NOMO-1 treated with DMSO at 0.1 percent for 48 hours (cell line): ENCODE measurements around the gene EMD.

Experiments
- DNase-seq: peaks from one replicate; lab custom pipeline; 2025; ENCODE audit not compliant: unreplicated experiment; lab: John Stamatoyannopoulos, UW

EMD gene

GRCh38 chrX:154412468-154412867 is 33.4 kb downstream of the EMD start:
- DNase-seq, result peak; percentile 42

- DNase-seq, result no peak
These were observed 34.0 kb downstream of the EMD start for GRCh38 chrX:154413142-154413541.

- DNase-seq, result no peak
These were observed 38.1 kb downstream of the EMD start for GRCh38 chrX:154417157-154417556.

- no peak for DNase-seq
These were observed 40.1 kb downstream of the EMD start for GRCh38 chrX:154419189-154419588.

- no peak for DNase-seq
These were observed 40.8 kb downstream of the EMD start for GRCh38 chrX:154419688-154420401.

DNA sequence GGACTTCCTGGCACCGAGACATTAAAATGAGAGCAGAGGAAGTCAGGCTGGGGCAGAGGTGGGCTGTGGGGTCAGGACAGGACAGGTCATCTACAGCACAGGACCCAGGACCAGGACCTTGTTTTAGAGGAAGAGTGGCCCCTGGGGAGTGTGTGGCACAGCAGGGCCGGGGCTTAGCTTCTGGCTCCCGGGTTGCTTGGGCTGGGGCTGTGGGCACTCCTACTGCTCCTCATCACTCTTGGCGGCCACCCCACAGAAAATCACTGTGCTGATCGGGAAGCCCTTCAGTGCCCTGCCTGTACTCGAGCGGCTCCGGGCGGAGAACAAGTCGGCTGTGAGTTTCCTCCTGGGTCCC is 41.3 kb downstream of the EMD start:
- no peak for DNase-seq

DNA sequence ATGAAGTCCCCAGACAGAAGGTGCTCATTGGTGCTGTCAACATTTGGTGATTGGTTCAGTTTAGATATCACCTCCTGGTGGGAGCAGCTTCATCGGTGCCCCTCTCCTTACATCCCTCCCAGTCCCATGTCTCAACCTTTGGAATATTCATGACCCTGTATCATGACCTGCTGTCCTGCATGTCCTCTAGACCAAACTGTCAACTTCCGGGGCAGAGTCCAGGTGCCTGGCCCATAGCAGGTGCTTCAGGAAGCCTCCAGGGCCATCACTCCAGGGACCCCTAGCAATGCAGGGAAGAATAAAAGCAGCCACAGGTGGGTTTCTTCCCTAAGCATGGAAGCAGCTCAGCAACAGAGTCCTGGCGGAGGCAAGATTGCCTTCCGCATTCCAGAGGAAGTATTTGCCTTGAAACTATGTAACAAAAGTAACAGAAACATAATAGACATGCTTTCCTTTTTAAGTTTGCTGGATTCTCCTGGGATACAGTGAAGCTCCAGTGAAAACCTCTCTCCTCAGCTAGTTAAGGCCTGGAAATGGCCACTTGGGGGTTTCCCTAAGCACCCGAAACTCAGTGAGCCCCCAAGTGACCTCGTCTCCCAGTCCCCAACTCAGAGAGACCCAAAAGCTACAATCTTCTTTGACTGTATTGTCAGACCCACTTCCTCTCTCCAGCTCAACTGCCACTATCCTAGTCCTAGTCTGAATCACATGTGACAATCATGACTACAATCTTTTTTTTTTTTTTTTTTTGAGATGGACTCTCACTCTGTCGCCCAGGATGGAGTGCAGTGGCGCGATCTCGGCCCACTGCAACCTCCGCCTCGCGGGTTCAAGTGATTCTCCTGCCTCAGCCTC is 48.0 kb downstream of the EMD start:
- DNase-seq, result peak; percentile 49

DNA sequence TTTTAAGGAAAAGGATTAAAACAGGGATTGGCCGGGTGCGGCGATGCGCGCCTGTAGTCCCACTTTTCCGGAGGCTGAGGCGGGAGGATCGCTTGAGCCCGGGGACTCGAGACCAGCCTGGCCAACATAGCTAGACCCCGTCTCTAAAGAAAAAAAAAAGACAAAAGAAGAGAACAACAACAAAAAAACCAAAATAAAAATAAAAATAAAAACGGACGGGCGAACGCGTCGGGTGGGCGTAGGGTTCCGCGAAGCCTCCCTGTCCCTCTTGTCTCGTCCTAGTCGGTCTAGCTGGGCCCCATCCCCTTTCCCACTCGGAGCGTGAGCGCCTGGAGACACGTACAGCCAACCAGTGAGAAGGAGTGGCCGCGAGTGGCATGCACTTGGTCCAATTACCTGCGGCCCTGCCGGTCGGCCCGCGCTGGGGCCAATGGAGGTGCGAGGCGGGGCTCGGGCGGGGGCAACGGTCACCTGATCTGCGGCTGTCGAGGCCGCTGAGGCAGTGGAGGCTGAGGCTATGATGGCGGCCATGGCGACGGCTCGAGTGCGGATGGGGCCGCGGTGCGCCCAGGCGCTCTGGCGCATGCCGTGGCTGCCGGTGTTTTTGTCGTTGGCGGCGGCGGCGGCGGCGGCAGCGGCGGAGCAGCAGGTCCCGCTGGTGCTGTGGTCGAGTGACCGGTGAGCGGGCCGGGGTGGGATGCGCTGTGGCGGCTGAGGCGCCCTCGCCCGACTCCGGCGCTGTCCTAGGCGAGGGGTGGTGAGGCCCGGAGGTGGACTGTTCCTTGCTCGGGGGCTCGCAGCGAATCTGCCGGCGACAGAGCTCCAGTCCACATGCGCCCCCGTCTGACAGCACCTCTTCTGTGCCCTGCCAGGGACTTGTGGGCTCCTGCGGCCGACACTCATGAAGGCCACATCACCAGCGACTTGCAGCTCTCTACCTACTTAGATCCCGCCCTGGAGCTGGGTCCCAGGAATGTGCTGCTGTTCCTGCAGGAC is 49.4 kb downstream of the EMD start, which contains the start of gene ATP6AP1:
TSS of gene ATP6AP1 (plus strand) at position 502 of the 996 bp plus-strand sequence. CDS start at position 518, 16 bp downstream.
- DNase-seq, result peak; percentile 85

DNA sequence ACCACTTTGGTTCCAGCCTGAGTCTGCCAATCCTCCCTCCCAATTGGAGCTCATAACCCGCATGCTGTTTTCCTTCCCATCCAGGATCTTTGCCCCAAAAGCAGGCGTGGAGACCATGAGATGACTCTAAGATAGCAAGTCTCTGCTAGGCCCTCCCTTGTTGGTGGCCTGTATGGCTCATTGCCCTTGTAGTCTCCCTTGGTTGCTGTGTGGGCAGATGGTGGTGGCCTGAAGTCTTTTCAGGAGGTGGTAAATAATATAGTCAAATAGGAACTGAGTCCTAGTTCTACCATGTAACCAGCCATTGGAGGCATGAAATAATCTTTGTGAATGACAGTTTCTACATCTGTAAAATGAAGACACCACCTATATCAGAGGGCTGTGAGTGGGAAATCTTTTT is 50.6 kb downstream of the EMD start:
- DNase-seq, result no peak

DNA sequence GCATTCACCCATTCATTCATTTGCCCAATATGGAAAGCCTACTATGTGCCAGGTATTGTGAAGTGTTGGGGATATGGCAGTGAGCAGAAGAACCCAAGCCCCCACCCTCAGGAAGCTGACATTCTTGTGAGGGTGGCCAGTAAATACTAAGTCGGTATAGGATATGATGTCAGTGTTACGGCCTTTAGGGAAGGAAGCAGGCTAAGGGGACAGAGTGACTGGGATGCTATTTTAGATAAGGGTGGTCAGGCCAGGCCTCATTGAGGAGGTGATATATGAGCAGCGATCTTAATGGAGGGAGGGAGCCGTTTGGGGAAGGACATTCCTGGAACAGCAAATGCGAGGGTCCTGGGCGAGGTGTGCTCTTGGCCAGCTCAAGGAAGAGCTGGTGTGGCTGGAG is 51.4 kb downstream of the EMD start:
- no peak for DNase-seq

DNA sequence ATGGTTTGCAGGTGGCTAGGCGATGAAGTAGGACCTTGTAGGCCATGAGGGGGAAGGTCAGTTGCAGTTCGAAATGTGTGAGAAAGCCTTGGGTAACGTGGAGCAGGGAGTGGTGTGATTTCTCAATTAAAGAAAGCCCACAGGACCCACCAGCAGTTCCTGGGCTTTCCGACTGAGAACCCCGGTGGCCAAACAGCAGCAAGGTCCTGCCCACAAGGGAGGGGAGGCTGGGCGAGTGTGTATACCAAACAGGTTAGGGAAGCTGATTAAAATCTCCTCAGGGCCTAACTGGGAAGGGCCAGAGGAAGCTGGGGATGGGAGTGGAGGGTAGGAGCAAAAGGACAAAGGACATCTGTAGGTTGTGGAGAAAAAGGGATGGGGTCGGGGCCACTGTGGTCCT is 51.8 kb downstream of the EMD start:
- peak; percentile 25 for DNase-seq
